SK-N-SH treated with all-trans-retinoic acid at 6 μM for 48 hours (cell line): Measurements from ENCODE around the gene POLR3K.
"Not testable (repeated sequence)": the region's sequence is repeated elsewhere in the genome, so short reads cannot be mapped to it uniquely, and the experiment has no call there.

ENCODE experiments used
- ATAC-seq: fragments of 200-7000 bp; cut with Tn5 transposase; 3 replicates; pipeline ENCODE4 v1.9.1; 2020; ENCODE audit warnings: mild to moderate bottlenecking, moderate library complexity
- BACH2 ChIP-seq: fragments of 250-450 bp; sonication (Bioruptor Pico); IDR thresholded peaks from 2 replicates; pipeline ENCODE4 v1.9.0; 2021; ENCODE audit warnings: mild to moderate bottlenecking, borderline replicate concordance
- CSDC2 ChIP-seq: fragments of 250-450 bp; sonication (Bioruptor Pico); IDR thresholded peaks from 2 replicates; pipeline ENCODE4 v1.5.0; 2020; ENCODE audit warnings: mild to moderate bottlenecking, moderate library complexity
- GLIS3 ChIP-seq: fragments of 250-450 bp; sonication (Bioruptor Pico); IDR thresholded peaks from 2 replicates; pipeline ENCODE4 v1.5.0; 2020; ENCODE audit warnings: mild to moderate bottlenecking, moderate library complexity
- ISL1 ChIP-seq: fragments of 250-450 bp; sonication (Bioruptor Pico); IDR thresholded peaks from 2 replicates; pipeline ENCODE4 v2.1.2; 2022; ENCODE audit warnings: mild to moderate bottlenecking, moderate library complexity
- OSR1 ChIP-seq: fragments of 250-450 bp; sonication (Bioruptor Pico); IDR thresholded peaks from 2 replicates; pipeline ENCODE4 v1.8.0; 2022; ENCODE audit warnings: moderate library complexity, mild to moderate bottlenecking, inconsistent platforms
- PPARA ChIP-seq: fragments of 250-450 bp; sonication (Bioruptor Pico); IDR thresholded peaks from 2 replicates; pipeline ENCODE4 v1.5.0; 2020; ENCODE audit warnings: mild to moderate bottlenecking, borderline replicate concordance
- RARB ChIP-seq: fragments of 250-450 bp; sonication (Bioruptor Pico); IDR thresholded peaks from 2 replicates; pipeline ENCODE4 v1.8.0; 2021; ENCODE audit warnings: mild to moderate bottlenecking, moderate library complexity
- SNAI2 ChIP-seq: fragments of 250-450 bp; sonication (Bioruptor Pico); IDR thresholded peaks from 2 replicates; pipeline ENCODE4 v1.5.0; 2020; ENCODE audit warnings: mild to moderate bottlenecking, moderate library complexity
- TCF4 ChIP-seq: fragments of 250-450 bp; sonication (Bioruptor Pico); IDR thresholded peaks from 2 replicates; pipeline ENCODE4 v1.8.0; 2021; ENCODE audit warnings: mild to moderate bottlenecking, moderate library complexity, borderline replicate concordance
- TOX ChIP-seq: fragments of 250-450 bp; sonication (Bioruptor Pico); IDR thresholded peaks from 2 replicates; pipeline ENCODE4 v1.8.0; 2021; ENCODE audit warnings: mild to moderate bottlenecking, moderate library complexity, borderline replicate concordance
- ZC3H10 ChIP-seq: fragments of 250-450 bp; sonication (Bioruptor Pico); IDR thresholded peaks from 2 replicates; pipeline ENCODE4 v1.5.1; 2021; ENCODE audit warnings: mild to moderate bottlenecking, moderate library complexity
- ZFP3 ChIP-seq: fragments of 250-450 bp; sonication (Bioruptor Pico); IDR thresholded peaks from 2 replicates; pipeline ENCODE4 v1.5.0; 2020; ENCODE audit warnings: mild to moderate bottlenecking, moderate library complexity
- ZFP30 ChIP-seq: fragments of 450-650 bp; formaldehyde crosslinking; IDR thresholded peaks from 2 replicates; pipeline ENCODE4 v1.5.0; 2022; ENCODE audit warnings: mild to moderate bottlenecking, moderate library complexity
- ZNF565 ChIP-seq: fragments of 450-650 bp; formaldehyde crosslinking; conservative IDR thresholded peaks from 2 replicates; pipeline ENCODE4 v1.5.0; 2020; ENCODE audit warnings: low read depth, mild to moderate bottlenecking, moderate library complexity
- ZNF8 ChIP-seq: fragments of 450-650 bp; formaldehyde crosslinking; IDR thresholded peaks from 2 replicates; pipeline ENCODE4 v1.5.0; 2020; ENCODE audit warnings: mild to moderate bottlenecking, moderate library complexity
- TF ChIP-seq, protein P1 (sequence below): fragments of 250-450 bp; sonication (Bioruptor Pico); IDR thresholded peaks from 2 replicates; pipeline ENCODE4 v1.8.0; 2020; ENCODE audit warnings: mild to moderate bottlenecking, moderate library complexity, borderline replicate concordance
- TF ChIP-seq, protein P2 (sequence below): fragments of 250-450 bp; sonication (Bioruptor Pico); IDR thresholded peaks from 2 replicates; pipeline ENCODE4 v1.5.0; 2020; ENCODE audit warnings: mild to moderate bottlenecking, moderate library complexity
- TF ChIP-seq, protein P3 (sequence below): fragments of 250-450 bp; sonication (Bioruptor Pico); IDR thresholded peaks from 2 replicates; pipeline ENCODE4 v1.8.0; 2021; ENCODE audit warnings: low read depth, mild to moderate bottlenecking, moderate library complexity, borderline replicate concordance
- TF ChIP-seq, protein P4 (sequence below): fragments of 250-450 bp; sonication (Bioruptor Pico); IDR thresholded peaks from 2 replicates; pipeline ENCODE4 v1.5.1; 2020; ENCODE audit warnings: low read depth, mild to moderate bottlenecking, moderate library complexity
- TF ChIP-seq, protein P5 (sequence below): fragments of 250-450 bp; sonication (Bioruptor Pico); IDR thresholded peaks from 2 replicates; pipeline ENCODE4 v1.5.1; 2021; ENCODE audit warnings: mild to moderate bottlenecking, moderate library complexity

POLR3K gene

DNA sequence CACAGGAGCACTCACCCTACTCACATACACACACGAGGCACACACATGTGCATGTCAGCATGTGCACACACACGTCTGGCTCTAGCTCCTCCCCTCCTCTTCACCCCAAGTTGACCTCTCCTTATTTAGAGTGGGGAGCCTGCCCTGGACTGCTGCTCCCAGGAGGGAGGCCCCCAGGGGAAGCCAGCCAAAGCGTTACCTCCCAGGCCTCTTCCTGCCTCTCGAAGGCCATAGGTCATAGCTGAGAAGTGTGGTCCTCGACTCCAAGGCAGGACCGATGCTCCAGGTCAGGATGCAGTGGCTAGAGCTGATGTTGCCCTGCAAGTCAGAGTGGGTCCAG lies 18.8 kb downstream of the POLR3K start:
- ATAC-seq: no peak
- TF ChIP-seq ZFP3 (CRISPR knock-in tag) (no peak), PPARA (CRISPR knock-in tag) (no peak), SNAI2 (no peak), CSDC2 (CRISPR knock-in tag) (no peak)
- TF ChIP-seq, protein P1, sequence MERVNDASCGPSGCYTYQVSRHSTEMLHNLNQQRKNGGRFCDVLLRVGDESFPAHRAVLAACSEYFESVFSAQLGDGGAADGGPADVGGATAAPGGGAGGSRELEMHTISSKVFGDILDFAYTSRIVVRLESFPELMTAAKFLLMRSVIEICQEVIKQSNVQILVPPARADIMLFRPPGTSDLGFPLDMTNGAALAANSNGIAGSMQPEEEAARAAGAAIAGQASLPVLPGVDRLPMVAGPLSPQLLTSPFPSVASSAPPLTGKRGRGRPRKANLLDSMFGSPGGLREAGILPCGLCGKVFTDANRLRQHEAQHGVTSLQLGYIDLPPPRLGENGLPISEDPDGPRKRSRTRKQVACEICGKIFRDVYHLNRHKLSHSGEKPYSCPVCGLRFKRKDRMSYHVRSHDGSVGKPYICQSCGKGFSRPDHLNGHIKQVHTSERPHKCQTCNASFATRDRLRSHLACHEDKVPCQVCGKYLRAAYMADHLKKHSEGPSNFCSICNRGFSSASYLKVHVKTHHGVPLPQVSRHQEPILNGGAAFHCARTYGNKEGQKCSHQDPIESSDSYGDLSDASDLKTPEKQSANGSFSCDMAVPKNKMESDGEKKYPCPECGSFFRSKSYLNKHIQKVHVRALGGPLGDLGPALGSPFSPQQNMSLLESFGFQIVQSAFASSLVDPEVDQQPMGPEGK (CRISPR knock-in tag): no peak
- TF ChIP-seq, protein P2, sequence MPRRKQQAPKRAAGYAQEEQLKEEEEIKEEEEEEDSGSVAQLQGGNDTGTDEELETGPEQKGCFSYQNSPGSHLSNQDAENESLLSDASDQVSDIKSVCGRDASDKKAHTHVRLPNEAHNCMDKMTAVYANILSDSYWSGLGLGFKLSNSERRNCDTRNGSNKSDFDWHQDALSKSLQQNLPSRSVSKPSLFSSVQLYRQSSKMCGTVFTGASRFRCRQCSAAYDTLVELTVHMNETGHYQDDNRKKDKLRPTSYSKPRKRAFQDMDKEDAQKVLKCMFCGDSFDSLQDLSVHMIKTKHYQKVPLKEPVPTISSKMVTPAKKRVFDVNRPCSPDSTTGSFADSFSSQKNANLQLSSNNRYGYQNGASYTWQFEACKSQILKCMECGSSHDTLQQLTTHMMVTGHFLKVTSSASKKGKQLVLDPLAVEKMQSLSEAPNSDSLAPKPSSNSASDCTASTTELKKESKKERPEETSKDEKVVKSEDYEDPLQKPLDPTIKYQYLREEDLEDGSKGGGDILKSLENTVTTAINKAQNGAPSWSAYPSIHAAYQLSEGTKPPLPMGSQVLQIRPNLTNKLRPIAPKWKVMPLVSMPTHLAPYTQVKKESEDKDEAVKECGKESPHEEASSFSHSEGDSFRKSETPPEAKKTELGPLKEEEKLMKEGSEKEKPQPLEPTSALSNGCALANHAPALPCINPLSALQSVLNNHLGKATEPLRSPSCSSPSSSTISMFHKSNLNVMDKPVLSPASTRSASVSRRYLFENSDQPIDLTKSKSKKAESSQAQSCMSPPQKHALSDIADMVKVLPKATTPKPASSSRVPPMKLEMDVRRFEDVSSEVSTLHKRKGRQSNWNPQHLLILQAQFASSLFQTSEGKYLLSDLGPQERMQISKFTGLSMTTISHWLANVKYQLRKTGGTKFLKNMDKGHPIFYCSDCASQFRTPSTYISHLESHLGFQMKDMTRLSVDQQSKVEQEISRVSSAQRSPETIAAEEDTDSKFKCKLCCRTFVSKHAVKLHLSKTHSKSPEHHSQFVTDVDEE (CRISPR knock-in tag): no peak

DNA sequence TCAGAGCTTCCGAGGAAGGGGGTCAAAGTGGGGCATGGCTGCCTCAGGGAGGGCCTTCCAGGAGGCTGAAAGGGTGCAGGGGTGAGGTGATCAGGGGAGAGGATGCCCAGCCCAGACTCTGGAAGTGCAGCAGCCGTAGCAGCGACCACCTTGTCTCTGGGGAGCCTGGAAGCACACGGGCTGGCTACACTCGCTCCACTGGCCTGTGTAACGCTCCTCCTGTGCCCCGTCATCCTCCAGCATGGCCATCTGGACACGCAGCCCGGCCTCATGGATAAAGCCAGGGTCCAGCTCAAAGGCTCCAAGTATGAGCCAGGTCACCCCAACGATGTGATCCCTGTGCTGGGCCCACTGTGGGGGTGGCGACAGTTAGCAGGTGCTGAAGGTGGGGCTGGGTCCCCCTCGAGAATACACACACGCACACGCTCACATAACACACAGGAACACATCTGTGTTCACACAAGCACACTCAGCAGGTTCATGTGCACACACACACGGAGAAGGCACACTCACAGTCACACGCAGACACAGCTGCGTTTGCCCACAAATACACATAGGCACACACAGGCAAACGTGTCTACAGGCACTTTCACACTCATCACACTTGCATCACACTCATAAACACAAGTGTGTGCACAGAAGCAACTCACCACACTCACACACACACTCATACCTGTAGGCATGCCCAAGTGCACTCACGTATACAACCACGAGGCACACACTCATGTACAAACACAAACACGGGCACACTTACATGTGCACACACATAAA lies 19.3 kb downstream of the POLR3K start:
- no peak for ATAC-seq
- TF ChIP-seq ISL1 (CRISPR knock-in tag) (no peak), OSR1 (CRISPR knock-in tag) (no peak), BACH2 (CRISPR knock-in tag) (no peak), ZNF565 (no peak), ZFP30 (CRISPR knock-in tag) (no peak), TCF4 (CRISPR knock-in tag) (no peak), ZNF8 (CRISPR knock-in tag) (no peak), RARB (CRISPR knock-in tag) (no peak), ZC3H10 (CRISPR knock-in tag) (no peak), ZFP3 (CRISPR knock-in tag) (no peak), TOX (CRISPR knock-in tag) (no peak), GLIS3 (CRISPR knock-in tag) (no peak), CSDC2 (CRISPR knock-in tag) (no peak), SNAI2 (no peak)
- TF ChIP-seq, protein P3, sequence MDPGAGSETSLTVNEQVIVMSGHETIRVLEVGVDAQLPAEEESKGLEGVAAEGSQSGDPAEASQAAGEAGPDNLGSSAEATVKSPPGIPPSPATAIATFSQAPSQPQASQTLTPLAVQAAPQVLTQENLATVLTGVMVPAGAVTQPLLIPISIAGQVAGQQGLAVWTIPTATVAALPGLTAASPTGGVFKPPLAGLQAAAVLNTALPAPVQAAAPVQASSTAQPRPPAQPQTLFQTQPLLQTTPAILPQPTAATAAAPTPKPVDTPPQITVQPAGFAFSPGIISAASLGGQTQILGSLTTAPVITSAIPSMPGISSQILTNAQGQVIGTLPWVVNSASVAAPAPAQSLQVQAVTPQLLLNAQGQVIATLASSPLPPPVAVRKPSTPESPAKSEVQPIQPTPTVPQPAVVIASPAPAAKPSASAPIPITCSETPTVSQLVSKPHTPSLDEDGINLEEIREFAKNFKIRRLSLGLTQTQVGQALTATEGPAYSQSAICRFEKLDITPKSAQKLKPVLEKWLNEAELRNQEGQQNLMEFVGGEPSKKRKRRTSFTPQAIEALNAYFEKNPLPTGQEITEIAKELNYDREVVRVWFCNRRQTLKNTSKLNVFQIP (CRISPR knock-in tag): no peak
- TF ChIP-seq, protein P1 (CRISPR knock-in tag): no peak
- TF ChIP-seq, protein P4, sequence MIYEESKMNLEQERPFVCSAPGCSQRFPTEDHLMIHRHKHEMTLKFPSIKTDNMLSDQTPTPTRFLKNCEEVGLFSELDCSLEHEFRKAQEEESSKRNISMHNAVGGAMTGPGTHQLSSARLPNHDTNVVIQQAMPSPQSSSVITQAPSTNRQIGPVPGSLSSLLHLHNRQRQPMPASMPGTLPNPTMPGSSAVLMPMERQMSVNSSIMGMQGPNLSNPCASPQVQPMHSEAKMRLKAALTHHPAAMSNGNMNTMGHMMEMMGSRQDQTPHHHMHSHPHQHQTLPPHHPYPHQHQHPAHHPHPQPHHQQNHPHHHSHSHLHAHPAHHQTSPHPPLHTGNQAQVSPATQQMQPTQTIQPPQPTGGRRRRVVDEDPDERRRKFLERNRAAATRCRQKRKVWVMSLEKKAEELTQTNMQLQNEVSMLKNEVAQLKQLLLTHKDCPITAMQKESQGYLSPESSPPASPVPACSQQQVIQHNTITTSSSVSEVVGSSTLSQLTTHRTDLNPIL (CRISPR knock-in tag): no peak
- TF ChIP-seq, protein P5, sequence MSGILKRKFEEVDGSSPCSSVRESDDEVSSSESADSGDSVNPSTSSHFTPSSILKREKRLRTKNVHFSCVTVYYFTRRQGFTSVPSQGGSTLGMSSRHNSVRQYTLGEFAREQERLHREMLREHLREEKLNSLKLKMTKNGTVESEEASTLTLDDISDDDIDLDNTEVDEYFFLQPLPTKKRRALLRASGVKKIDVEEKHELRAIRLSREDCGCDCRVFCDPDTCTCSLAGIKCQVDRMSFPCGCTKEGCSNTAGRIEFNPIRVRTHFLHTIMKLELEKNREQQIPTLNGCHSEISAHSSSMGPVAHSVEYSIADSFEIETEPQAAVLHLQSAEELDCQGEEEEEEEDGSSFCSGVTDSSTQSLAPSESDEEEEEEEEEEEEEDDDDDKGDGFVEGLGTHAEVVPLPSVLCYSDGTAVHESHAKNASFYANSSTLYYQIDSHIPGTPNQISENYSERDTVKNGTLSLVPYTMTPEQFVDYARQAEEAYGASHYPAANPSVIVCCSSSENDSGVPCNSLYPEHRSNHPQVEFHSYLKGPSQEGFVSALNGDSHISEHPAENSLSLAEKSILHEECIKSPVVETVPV (CRISPR knock-in tag): no peak

DNA sequence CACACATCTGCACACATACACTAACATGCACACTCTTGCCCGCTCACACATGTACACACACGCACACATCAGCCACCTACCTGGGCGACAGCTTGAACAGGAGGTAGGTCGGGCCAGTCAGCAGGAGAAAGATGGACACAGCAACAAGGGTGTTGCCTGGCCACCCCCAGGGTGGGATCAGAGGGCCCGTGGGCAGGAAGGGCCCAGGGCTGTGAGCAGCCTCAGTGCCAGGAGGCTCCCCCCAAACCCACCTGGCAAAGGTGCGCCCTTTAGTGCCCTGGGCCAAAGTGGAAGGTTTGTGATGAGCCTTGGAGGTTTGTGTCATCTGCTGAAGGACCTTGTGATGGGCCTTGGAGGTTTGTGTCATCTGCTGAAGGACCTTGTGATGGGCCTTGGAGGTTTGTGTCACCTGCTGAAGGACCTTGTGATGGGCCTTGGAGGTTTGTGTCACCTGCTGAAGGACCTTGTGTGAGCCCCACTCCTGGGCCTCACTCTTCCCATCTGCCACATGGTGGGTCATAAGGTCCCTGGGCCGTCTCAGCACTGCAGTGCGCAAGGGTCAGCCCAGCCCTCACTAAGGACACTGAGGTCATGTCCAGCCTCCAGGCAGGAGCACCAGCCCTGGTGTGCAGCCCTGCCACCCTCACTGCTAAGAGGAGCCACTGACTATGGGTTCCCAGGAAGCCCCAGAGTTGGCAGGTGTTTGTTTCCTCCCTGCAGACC lies 20.1 kb downstream of the POLR3K start:
- not testable (repeated sequence) for ATAC-seq

DNA sequence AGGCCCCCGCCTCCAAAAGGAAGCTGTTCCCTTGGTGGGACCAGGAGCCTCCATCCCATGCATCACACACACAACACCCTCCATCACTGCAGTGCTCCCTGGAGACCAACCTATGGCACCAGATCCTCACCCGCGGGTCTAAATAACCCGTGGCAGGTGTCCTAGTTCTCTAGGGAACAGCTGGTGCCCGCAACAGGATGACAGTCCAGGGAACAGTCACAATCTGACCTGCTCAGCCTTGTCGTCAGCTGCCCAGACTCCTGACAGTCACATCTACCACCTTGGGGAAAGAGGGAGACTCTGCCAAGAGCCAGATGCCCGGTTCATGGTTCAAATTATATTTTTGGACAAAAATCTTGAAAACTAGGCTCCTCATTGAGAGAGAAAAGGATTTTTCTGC lies 22.8 kb downstream of the POLR3K start:
- ATAC-seq: not testable (repeated sequence)

DNA sequence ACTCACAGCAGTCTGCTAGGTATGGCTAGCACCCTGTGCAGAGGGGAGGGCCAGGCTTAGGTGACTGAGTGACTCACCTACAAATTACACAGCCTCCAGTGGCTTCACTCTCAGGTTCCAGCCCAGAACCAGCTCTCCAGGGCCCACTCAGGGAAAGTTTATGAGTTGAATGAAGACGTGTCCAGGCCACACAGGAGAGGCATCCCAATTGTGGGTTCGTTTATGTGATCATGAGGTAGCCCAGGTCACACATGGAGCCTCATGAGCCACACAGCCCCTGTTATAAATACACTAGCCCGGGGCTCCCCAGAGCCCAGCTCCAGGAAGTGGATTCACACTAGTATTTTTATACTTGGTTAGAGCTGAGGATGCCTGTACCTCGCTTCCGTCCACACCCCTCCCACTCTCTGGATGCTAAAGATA lies 27.5 kb downstream of the POLR3K start:
- not testable (repeated sequence) for ATAC-seq

DNA sequence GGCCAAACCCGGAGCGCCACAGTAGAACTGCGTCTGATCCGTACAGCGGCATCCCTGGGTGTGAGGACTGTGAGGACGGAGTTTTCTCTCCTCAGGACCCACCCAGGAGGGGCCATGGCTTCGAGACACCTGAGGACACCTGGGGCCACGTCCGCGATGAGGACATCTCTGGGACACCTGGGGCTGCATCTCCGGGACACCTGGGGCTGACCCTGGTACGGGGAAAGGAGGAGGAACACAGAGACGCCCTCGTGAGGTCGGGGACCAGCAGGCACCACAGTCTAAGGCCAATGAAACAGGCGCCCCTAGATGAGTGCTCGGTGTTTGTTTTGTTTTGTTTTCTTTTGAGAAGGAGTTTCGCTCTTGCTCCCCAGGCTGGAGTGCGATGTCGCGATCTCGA lies 29.3 kb downstream of the POLR3K start:
- ATAC-seq: not testable (repeated sequence)

DNA sequence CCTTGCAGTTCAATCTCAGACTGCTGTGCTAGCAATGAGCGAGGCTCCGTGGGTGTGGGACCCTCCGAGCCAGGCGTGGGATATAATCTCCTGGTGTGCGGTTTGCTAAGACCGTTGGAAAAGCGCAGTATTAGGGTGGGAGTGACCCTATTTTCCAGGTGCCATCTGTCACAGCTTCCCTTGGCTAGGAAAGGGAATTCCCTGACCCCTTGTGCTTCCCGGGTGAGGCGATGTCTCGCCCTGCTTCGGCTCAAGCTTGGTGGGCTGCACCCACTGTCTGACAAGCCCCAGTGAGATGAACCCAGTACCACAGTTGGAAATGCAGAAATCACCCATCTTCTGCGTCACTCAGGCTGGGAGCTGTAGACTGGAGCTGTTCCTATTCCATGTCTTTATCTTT lies 32.5 kb downstream of the POLR3K start:
- ATAC-seq: not testable (repeated sequence)
